ENCODE measurements around the gene OR1A2.

Gene OR1A2

DNA sequence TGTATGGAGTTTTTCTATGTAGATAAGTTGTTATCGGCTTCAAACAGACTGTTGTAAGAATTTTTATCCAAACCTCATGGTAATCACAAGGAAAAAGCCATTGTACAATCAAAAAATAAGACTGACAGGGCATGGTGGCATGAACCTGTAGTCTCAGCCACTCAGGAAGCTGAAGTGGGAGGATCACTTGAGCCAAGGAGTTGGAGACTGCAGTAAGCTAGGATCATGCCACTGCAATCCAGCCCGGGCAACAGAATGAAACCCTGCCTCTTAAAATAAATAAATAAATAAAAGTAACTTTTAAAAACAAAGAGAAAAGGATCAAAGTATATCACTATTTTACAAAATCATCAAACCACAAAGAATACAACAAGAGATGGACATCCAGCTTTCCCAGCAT, 24.5 kb downstream of the OR1A2 start:
- TF ChIP-seq, protein P1, sequence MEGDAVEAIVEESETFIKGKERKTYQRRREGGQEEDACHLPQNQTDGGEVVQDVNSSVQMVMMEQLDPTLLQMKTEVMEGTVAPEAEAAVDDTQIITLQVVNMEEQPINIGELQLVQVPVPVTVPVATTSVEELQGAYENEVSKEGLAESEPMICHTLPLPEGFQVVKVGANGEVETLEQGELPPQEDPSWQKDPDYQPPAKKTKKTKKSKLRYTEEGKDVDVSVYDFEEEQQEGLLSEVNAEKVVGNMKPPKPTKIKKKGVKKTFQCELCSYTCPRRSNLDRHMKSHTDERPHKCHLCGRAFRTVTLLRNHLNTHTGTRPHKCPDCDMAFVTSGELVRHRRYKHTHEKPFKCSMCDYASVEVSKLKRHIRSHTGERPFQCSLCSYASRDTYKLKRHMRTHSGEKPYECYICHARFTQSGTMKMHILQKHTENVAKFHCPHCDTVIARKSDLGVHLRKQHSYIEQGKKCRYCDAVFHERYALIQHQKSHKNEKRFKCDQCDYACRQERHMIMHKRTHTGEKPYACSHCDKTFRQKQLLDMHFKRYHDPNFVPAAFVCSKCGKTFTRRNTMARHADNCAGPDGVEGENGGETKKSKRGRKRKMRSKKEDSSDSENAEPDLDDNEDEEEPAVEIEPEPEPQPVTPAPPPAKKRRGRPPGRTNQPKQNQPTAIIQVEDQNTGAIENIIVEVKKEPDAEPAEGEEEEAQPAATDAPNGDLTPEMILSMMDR (IDR thresholded peaks at IDR 0.05) = no peak

DNA sequence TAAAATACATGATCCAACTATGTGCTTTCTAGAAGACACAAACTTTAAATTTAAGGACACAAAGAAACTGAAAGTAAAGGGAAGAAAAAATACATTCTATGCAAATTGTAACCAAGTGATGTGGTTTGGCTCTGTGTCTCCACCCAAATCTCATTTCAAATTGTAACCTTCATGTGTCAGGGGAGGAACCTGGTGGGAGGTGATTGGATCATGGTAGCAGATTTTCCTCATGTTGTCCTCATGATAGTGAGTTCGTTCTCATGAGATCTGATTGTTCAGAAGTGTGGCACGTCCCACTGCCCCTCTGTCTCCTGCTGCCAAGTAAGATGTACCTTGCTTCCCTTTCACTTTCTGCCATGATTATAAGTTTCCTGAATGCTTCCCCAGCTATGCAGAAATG, 25.2 kb downstream of the OR1A2 start:
- TF ChIP-seq, protein P1 (IDR thresholded peaks at IDR 0.05) = no peak

Data from LNCAP (cell line).